HG03521 (cell line): ENCODE data around the gene HLA-DMA.
A peak's percentile ranks its signal among the peaks of the same experiment; 100 is the strongest.
"Not testable (repeated sequence)": the region's sequence is repeated elsewhere in the genome, so short reads cannot be mapped to it uniquely, and the experiment has no call there.

Experiments used
- ATAC-seq: cut with Tn5 transposase; IDR thresholded peaks from one replicate; pipeline ENCODE4 v1.9.1; 2021; ENCODE audit warnings: mild to moderate bottlenecking, moderate library complexity; ENCODE audit not compliant: unreplicated experiment

Gene HLA-DMA

GRCh38 chr6:32954986-32955802 lies 2.3 kb upstream of the HLA-DMA start:
- no peak for ATAC-seq

- no peak for ATAC-seq
Measured at GRCh38 chr6:32954267-32954666, 1.4 kb upstream of the HLA-DMA start.

- no peak for ATAC-seq
Measured at GRCh38 chr6:32953775-32954174, 878 bp upstream of the HLA-DMA start.

GRCh38 chr6:32950449-32950848 lies 2.4 kb downstream of the HLA-DMA start:
- no peak for ATAC-seq

- ATAC-seq: no peak
Measured at GRCh38 chr6:32950010-32950409, 2.9 kb downstream of the HLA-DMA start.

GRCh38 chr6:32949113-32949512 lies 3.8 kb downstream of the HLA-DMA start:
- ATAC-seq: no peak

- no peak for ATAC-seq
Measured at GRCh38 chr6:32947552-32948465, 5.1 kb downstream of the HLA-DMA start.

GRCh38 chr6:32946893-32947292 lies 6.0 kb downstream of the HLA-DMA start:
- no peak for ATAC-seq

GRCh38 chr6:32945953-32946352 lies 6.9 kb downstream of the HLA-DMA start:
- ATAC-seq: no peak

- ATAC-seq: no peak
Measured at GRCh38 chr6:32945108-32945760, 7.7 kb downstream of the HLA-DMA start.

- ATAC-seq: peak; percentile 38
Measured at GRCh38 chr6:32943864-32944649, 8.8 kb downstream of the HLA-DMA start.

- not testable (repeated sequence) for ATAC-seq
Measured at GRCh38 chr6:32942555-32943123, 10.3 kb downstream of the HLA-DMA start.

GRCh38 chr6:32941214-32941768 lies 11.6 kb downstream of the HLA-DMA start:
- peak; percentile 38 for ATAC-seq

GRCh38 chr6:32940656-32941213 lies 12.2 kb downstream of the HLA-DMA start, which contains the start of gene HLA-DMB:
Gene HLA-DMB (minus strand): TSS chr6:32941028. CDS start chr6:32940807, 221 bp downstream.
- peak; percentile 42 for ATAC-seq

GRCh38 chr6:32938494-32938893 lies 14.4 kb downstream of the HLA-DMA start:
- ATAC-seq: no peak

GRCh38 chr6:32937230-32937633 lies 15.7 kb downstream of the HLA-DMA start:
- no peak for ATAC-seq

GRCh38 chr6:32936239-32937152 lies 16.4 kb downstream of the HLA-DMA start:
- no peak for ATAC-seq

GRCh38 chr6:32935551-32936238 lies 17.2 kb downstream of the HLA-DMA start:
- no peak for ATAC-seq
